Suprapubic skin (tissue), 4 donors: ENCODE results near the gene LAIR2.
"Not testable (repeated sequence)": the region's sequence is repeated elsewhere in the genome, so short reads cannot be mapped to it uniquely, and the experiment has no call there.

Source experiments
- CTCF ChIP-seq, 2 donors: fragments of 200-600 bp in 1 of 2; fragments of 450-650 bp in 1 of 2; sonication (generic) in 1 of 2; IDR thresholded peaks; one replicate each; pipeline ENCODE4 v1.5.1; 2016 to 2019; ENCODE audit warnings: antibody characterized with exemption in 2 of 2, mild to moderate bottlenecking in 1 of 2, moderate library complexity in 1 of 2
- EP300 ChIP-seq: sonication (generic); formaldehyde crosslinking; IDR thresholded peaks from one replicate; pipeline ENCODE4 v1.6.1; 2017; ENCODE audit warnings: antibody characterized with exemption
- POLR2AphosphoS5 ChIP-seq, 3 donors: sonication (generic); formaldehyde crosslinking; IDR thresholded peaks; one replicate each; pipeline ENCODE4 v1.6.1; 2017; ENCODE audit warnings: antibody characterized with exemption in 3 of 3

- TF ChIP-seq CTCF (IDR thresholded peaks at IDR 0.05); POLR2AphosphoS5 (IDR thresholded peaks at IDR 0.05); EP300: not testable (repeated sequence)
These were observed 9.6 kb upstream of the LAIR2 start for GRCh38 chr19:54493056-54493455.
